Measurements from ENCODE around the gene CLCN4.

Gene CLCN4

GRCh38 chrX:10112510-10112909 is 44.3 kb upstream of the CLCN4 start:
- Histone ChIP-seq H3K27ac (ENCODE audit: extremely low read depth, low read depth, low read length) (no peak overlapping the region), H3K4me1 (ENCODE audit: control insufficient read depth, insufficient read depth, low read length) (no peaks in the 10 kb centered on the region), H3K9me3 (ENCODE audit: control insufficient read depth, insufficient read depth, low read depth, low read length) (no peaks in the 10 kb centered on the region), H3K36me3 (ENCODE audit: control insufficient read depth in 2 of 2, insufficient read depth in 1 of 2, low read length in 2 of 2) (peaks cover 0 to 10% of the 10 kb centered on the region in 2 experiments; a peak in 1 of 3 replicates), H3K4me3 (ENCODE audit: low read depth, low read length) (no peak overlapping the region)
- TF ChIP-seq ZFP69B (tag by site-specific recombination; IDR thresholded peaks at IDR 0.05) (no peak), ZBTB26 (tag by site-specific recombination; optimal IDR thresholded peaks at IDR 0.05) (no peak), ZNF843 (tag by site-specific recombination; IDR thresholded peaks at IDR 0.05) (no peak), ZNF433 (tag by site-specific recombination; IDR thresholded peaks at IDR 0.05; ENCODE audit: low read depth) (no peak), ZNF629 (tag by site-specific recombination; IDR thresholded peaks at IDR 0.05) (no peak), ZNF211 (tag by site-specific recombination; IDR thresholded peaks at IDR 0.05; ENCODE audit: low read depth) (no peak), ZNF596 (tag by site-specific recombination; IDR thresholded peaks at IDR 0.05) (no peak), RBAK (tag by site-specific recombination; IDR thresholded peaks at IDR 0.05) (no peak), PATZ1 (tag by site-specific recombination; IDR thresholded peaks at IDR 0.05) (no peak), ZNF658 (tag by site-specific recombination; IDR thresholded peaks at IDR 0.05) (no peak), ZNF366 (tag by site-specific recombination; conservative IDR thresholded peaks at IDR 0.05) (no peak), KLF17 (tag by site-specific recombination; IDR thresholded peaks at IDR 0.05) (no peak), ZNF473 (tag by site-specific recombination; IDR thresholded peaks at IDR 0.05) (no peak), ZNF26 (tag by site-specific recombination; IDR thresholded peaks at IDR 0.05) (no peak), ZNF2 (tag by site-specific recombination; IDR thresholded peaks at IDR 0.05) (no peak), ZNF660 (tag by site-specific recombination; IDR thresholded peaks at IDR 0.05) (no peak), ZNF549 (tag by site-specific recombination; IDR thresholded peaks at IDR 0.05) (no peak), ZSCAN5A (tag by site-specific recombination; IDR thresholded peaks at IDR 0.05) (no peak), HOXA7 (CRISPR knock-in tag; IDR thresholded peaks at IDR 0.05; ENCODE audit: borderline replicate concordance) (no peak)
- ChIA-PET POLR2A (no interaction called here), CTCF (no interaction called here)

GRCh38 chrX:10115082-10115481 is 41.7 kb upstream of the CLCN4 start:
- TF ChIP-seq HOXC10 (CRISPR knock-in tag; IDR thresholded peaks at IDR 0.05) (no peak), GLI4 (tag by site-specific recombination; IDR thresholded peaks at IDR 0.05) (no peak), ZNF133 (tag by site-specific recombination; IDR thresholded peaks at IDR 0.05) (no peak)
- Histone ChIP-seq H3K36me3 (ENCODE audit: control insufficient read depth in 2 of 2, insufficient read depth in 1 of 2, low read length in 2 of 2) (peaks cover 0 to 28% of the 10 kb centered on the region in 2 experiments; a peak in 1 of 3 replicates), H3K4me3 (ENCODE audit: low read depth, low read length) (no peak overlapping the region), H3K4me1 (ENCODE audit: control insufficient read depth, insufficient read depth, low read length) (no peaks in the 10 kb centered on the region), H3K9me3 (ENCODE audit: control insufficient read depth, insufficient read depth, low read depth, low read length) (no peaks in the 10 kb centered on the region), H3K27ac (ENCODE audit: extremely low read depth, low read depth, low read length) (no peak overlapping the region)
- ChIA-PET POLR2A (interaction anchor here (0.6 kb wide), 1 partner anchor 98 kb away, joined by 3 read pairs; no protein-coding TSS in a partner anchor), CTCF (interaction anchor here (0.7 to 1.5 kb wide), 4 partner anchors 130 to 1299 kb away, joined by 3 to 4 read pairs (median 3); no protein-coding TSS in a partner anchor)

Measured in HEK293 (cell line).